ENCODE data around the gene RNU6-1.

Gene RNU6-1

GRCh38 chr15:67843571-67844387 is 3.9 kb upstream of the RNU6-1 start:
- peaks cover 5% of the 10 kb centered on the region for H3K4me1 ChIP-seq (ENCODE audit: control insufficient read depth, insufficient read depth, low read length, poor library complexity, severe bottlenecking)
- DNase-seq: no peak
- H3K36me3 ChIP-seq (ENCODE audit: control insufficient read depth, insufficient read depth, low read length): no peaks in the 10 kb centered on the region
- no peaks in the 10 kb centered on the region for H3K9me3 ChIP-seq (ENCODE audit: control insufficient read depth, low read length)
- H3K4me3 ChIP-seq (ENCODE audit: insufficient read depth, low read depth, low read length, poor library complexity, severe bottlenecking): no peak overlapping the region
- no peak overlapping the region for H3K27ac ChIP-seq (ENCODE audit: insufficient read depth, low read length, poor library complexity, severe bottlenecking)
- no peaks in the 10 kb centered on the region for H3K27me3 ChIP-seq (replicated peaks; ENCODE audit: control insufficient read depth, insufficient read depth, low read length, poor library complexity, severe bottlenecking)

GRCh38 chr15:67843092-67843501 is 3.3 kb upstream of the RNU6-1 start:
- Histone ChIP-seq H3K36me3 (ENCODE audit: control insufficient read depth, insufficient read depth, low read length) (no peaks in the 10 kb centered on the region), H3K4me3 (ENCODE audit: insufficient read depth, low read depth, low read length, poor library complexity, severe bottlenecking) (no peak overlapping the region), H3K4me1 (ENCODE audit: control insufficient read depth, insufficient read depth, low read length, poor library complexity, severe bottlenecking) (peaks cover 6% of the 10 kb centered on the region), H3K27me3 (replicated peaks; ENCODE audit: control insufficient read depth, insufficient read depth, low read length, poor library complexity, severe bottlenecking) (no peaks in the 10 kb centered on the region), H3K27ac (ENCODE audit: insufficient read depth, low read length, poor library complexity, severe bottlenecking) (no peak overlapping the region), H3K9me3 (ENCODE audit: control insufficient read depth, low read length) (no peaks in the 10 kb centered on the region)
- DNase-seq: no peak

- Histone ChIP-seq H3K27me3 (replicated peaks; ENCODE audit: control insufficient read depth, insufficient read depth, low read length, poor library complexity, severe bottlenecking) (no peaks in the 10 kb centered on the region), H3K9me3 (ENCODE audit: control insufficient read depth, low read length) (no peaks in the 10 kb centered on the region), H3K27ac (ENCODE audit: insufficient read depth, low read length, poor library complexity, severe bottlenecking) (no peak overlapping the region), H3K4me3 (ENCODE audit: insufficient read depth, low read depth, low read length, poor library complexity, severe bottlenecking) (no peak overlapping the region), H3K4me1 (ENCODE audit: control insufficient read depth, insufficient read depth, low read length, poor library complexity, severe bottlenecking) (peaks cover 6% of the 10 kb centered on the region), H3K36me3 (ENCODE audit: control insufficient read depth, insufficient read depth, low read length) (no peaks in the 10 kb centered on the region)
- DNase-seq: no peak
Measured at GRCh38 chr15:67841513-67841762, 1.6 kb upstream of the RNU6-1 start.

- peak overlapping the region; percentile 84 for H3K4me3 ChIP-seq (ENCODE audit: insufficient read depth, low read depth, low read length, poor library complexity, severe bottlenecking)
- no peaks in the 10 kb centered on the region for H3K36me3 ChIP-seq (ENCODE audit: control insufficient read depth, insufficient read depth, low read length)
- peaks cover 2% of the 10 kb centered on the region for H3K27me3 ChIP-seq (replicated peaks; ENCODE audit: control insufficient read depth, insufficient read depth, low read length, poor library complexity, severe bottlenecking)
- peaks cover 9% of the 10 kb centered on the region for H3K4me1 ChIP-seq (ENCODE audit: control insufficient read depth, insufficient read depth, low read length, poor library complexity, severe bottlenecking)
- no peaks in the 10 kb centered on the region for H3K9me3 ChIP-seq (ENCODE audit: control insufficient read depth, low read length)
- H3K27ac ChIP-seq (ENCODE audit: insufficient read depth, low read length, poor library complexity, severe bottlenecking): peak overlapping the region; percentile 92
- DNase-seq: no peak
Measured at GRCh38 chr15:67840749-67841512, 1.1 kb upstream of the RNU6-1 start.

- no peaks in the 10 kb centered on the region for H3K9me3 ChIP-seq (ENCODE audit: control insufficient read depth, low read length)
- peaks cover 16% of the 10 kb centered on the region for H3K27me3 ChIP-seq (replicated peaks; ENCODE audit: control insufficient read depth, insufficient read depth, low read length, poor library complexity, severe bottlenecking)
- peak overlapping the region; percentile 84 for H3K4me3 ChIP-seq (ENCODE audit: insufficient read depth, low read depth, low read length, poor library complexity, severe bottlenecking)
- peaks cover 23% of the 10 kb centered on the region for H3K4me1 ChIP-seq (ENCODE audit: control insufficient read depth, insufficient read depth, low read length, poor library complexity, severe bottlenecking)
- H3K36me3 ChIP-seq (ENCODE audit: control insufficient read depth, insufficient read depth, low read length): no peaks in the 10 kb centered on the region
- peak in 1 of 3 donors; percentile 29 for DNase-seq
- H3K27ac ChIP-seq (ENCODE audit: insufficient read depth, low read length, poor library complexity, severe bottlenecking): peak overlapping the region; percentile 92
Measured at GRCh38 chr15:67839499-67839928, 331 bp downstream of the RNU6-1 start.

- Histone ChIP-seq H3K4me3 (ENCODE audit: insufficient read depth, low read depth, low read length, poor library complexity, severe bottlenecking) (peak overlapping the region; percentile 84), H3K9me3 (ENCODE audit: control insufficient read depth, low read length) (no peaks in the 10 kb centered on the region), H3K36me3 (ENCODE audit: control insufficient read depth, insufficient read depth, low read length) (no peaks in the 10 kb centered on the region), H3K27ac (ENCODE audit: insufficient read depth, low read length, poor library complexity, severe bottlenecking) (peak overlapping the region; percentile 92), H3K27me3 (replicated peaks; ENCODE audit: control insufficient read depth, insufficient read depth, low read length, poor library complexity, severe bottlenecking) (peaks cover 22% of the 10 kb centered on the region), H3K4me1 (ENCODE audit: control insufficient read depth, insufficient read depth, low read length, poor library complexity, severe bottlenecking) (peaks cover 30% of the 10 kb centered on the region)
- no peak for DNase-seq
Measured at GRCh38 chr15:67838789-67839332, 984 bp downstream of the RNU6-1 start.

- no peaks in the 10 kb centered on the region for H3K36me3 ChIP-seq (ENCODE audit: control insufficient read depth, insufficient read depth, low read length)
- H3K9me3 ChIP-seq (ENCODE audit: control insufficient read depth, low read length): no peaks in the 10 kb centered on the region
- no peak overlapping the region for H3K4me3 ChIP-seq (ENCODE audit: insufficient read depth, low read depth, low read length, poor library complexity, severe bottlenecking)
- no peak for DNase-seq
- H3K4me1 ChIP-seq (ENCODE audit: control insufficient read depth, insufficient read depth, low read length, poor library complexity, severe bottlenecking): peaks cover 43% of the 10 kb centered on the region
- H3K27me3 ChIP-seq (replicated peaks; ENCODE audit: control insufficient read depth, insufficient read depth, low read length, poor library complexity, severe bottlenecking): peaks cover 41% of the 10 kb centered on the region
- no peak overlapping the region for H3K27ac ChIP-seq (ENCODE audit: insufficient read depth, low read length, poor library complexity, severe bottlenecking)
Measured at GRCh38 chr15:67836955-67837354, 2.9 kb downstream of the RNU6-1 start.

- Histone ChIP-seq H3K4me3 (ENCODE audit: insufficient read depth, low read depth, low read length, poor library complexity, severe bottlenecking) (peak overlapping the region; percentile 65), H3K9me3 (ENCODE audit: control insufficient read depth, low read length) (no peaks in the 10 kb centered on the region), H3K4me1 (ENCODE audit: control insufficient read depth, insufficient read depth, low read length, poor library complexity, severe bottlenecking) (peaks cover 43% of the 10 kb centered on the region), H3K36me3 (ENCODE audit: control insufficient read depth, insufficient read depth, low read length) (no peaks in the 10 kb centered on the region), H3K27me3 (replicated peaks; ENCODE audit: control insufficient read depth, insufficient read depth, low read length, poor library complexity, severe bottlenecking) (peaks cover 42% of the 10 kb centered on the region), H3K27ac (ENCODE audit: insufficient read depth, low read length, poor library complexity, severe bottlenecking) (no peak overlapping the region)
- peak in 1 of 3 donors; percentile 45 for DNase-seq
Measured at GRCh38 chr15:67836477-67836876, 3.4 kb downstream of the RNU6-1 start.

- Histone ChIP-seq H3K9me3 (ENCODE audit: control insufficient read depth, low read length) (no peaks in the 10 kb centered on the region), H3K36me3 (ENCODE audit: control insufficient read depth, insufficient read depth, low read length) (no peaks in the 10 kb centered on the region), H3K4me3 (ENCODE audit: insufficient read depth, low read depth, low read length, poor library complexity, severe bottlenecking) (peak overlapping the region; percentile 65), H3K4me1 (ENCODE audit: control insufficient read depth, insufficient read depth, low read length, poor library complexity, severe bottlenecking) (peaks cover 43% of the 10 kb centered on the region), H3K27ac (ENCODE audit: insufficient read depth, low read length, poor library complexity, severe bottlenecking) (no peak overlapping the region), H3K27me3 (replicated peaks; ENCODE audit: control insufficient read depth, insufficient read depth, low read length, poor library complexity, severe bottlenecking) (peaks cover 44% of the 10 kb centered on the region)
- no peak for DNase-seq
Measured at GRCh38 chr15:67836134-67836455, 3.8 kb downstream of the RNU6-1 start.

Measured in effector memory CD4-positive, alpha-beta T cell (primary cell).